Diencephalon (tissue), 1 donor: ENCODE data around the gene FHIP1B. TPM values are rescaled to one million over a fixed set of nuclear protein-coding genes. Genes with fewer than 3 reads are reported as not detected.

Experiments used
- total RNA-seq: library from RNA; depleted of rRNA; stranded (reverse); fragments of >200 nt; gene quantifications from one replicate; pipeline ENCODE4 v1.2.3, GENCODE V29; 2014

FHIP1B gene
- total RNA-seq: 16.1 TPM

GRCh38 chr11:6234387-6235107, at the start of gene FHIP1B:
TSS of gene FHIP1B (minus strand) at chr11:6234636. CDS start at chr11:6224516, 10,120 bp downstream.

DNA sequence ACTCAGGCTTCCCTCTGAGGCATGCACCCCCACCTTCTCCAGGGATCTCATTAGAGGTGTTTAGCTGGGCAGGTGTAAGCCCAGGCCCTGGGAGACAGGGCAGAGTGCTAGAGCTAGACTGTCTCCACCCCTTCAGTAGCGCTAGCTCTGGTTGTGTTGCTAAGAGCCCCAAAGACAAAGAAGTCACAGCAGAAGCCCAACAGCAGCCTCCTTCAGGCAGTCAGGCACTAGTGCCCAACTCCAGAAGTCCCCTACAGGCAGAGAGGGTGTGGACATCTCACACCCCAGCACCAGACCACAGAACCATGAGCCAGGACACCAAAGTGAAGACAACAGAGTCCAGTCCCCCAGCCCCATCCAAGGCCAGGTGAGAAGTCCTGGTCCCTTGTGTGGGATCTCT, 4.5 kb upstream of the FHIP1B start, which contains the start of gene CNGA4:
Gene CNGA4 (plus strand): TSS at position 188 of the 400 bp plus-strand sequence. CDS start 118 bp downstream, at position 306.

GRCh38 chr11:6205366-6205765, 29.1 kb downstream of the FHIP1B start, which contains the start of gene C11orf42:
TSS of gene C11orf42 (plus strand) at chr11:6205557. CDS start at chr11:6205616, 59 bp downstream.

DNA sequence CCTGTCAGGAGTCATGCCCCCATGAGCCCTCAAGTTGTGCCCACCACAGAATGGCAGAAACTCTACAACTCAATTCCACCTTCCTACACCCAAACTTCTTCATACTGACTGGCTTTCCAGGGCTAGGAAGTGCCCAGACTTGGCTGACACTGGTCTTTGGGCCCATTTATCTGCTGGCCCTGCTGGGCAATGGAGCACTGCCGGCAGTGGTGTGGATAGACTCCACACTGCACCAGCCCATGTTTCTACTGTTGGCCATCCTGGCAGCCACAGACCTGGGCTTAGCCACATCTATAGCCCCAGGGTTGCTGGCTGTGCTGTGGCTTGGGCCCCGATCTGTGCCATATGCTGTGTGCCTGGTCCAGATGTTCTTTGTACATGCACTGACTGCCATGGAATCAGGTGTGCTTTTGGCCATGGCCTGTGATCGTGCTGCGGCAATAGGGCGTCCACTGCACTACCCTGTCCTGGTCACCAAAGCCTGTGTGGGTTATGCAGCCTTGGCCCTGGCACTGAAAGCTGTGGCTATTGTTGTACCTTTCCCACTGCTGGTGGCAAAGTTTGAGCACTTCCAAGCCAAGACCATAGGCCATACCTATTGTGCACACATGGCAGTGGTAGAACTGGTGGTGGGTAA, 35.1 kb downstream of the FHIP1B start, which contains the start of gene OR52W1:
Gene OR52W1 (plus strand): TSS at position 51 of the 637 bp plus-strand sequence. CDS start 0 bp downstream, at position 51.

DNA sequence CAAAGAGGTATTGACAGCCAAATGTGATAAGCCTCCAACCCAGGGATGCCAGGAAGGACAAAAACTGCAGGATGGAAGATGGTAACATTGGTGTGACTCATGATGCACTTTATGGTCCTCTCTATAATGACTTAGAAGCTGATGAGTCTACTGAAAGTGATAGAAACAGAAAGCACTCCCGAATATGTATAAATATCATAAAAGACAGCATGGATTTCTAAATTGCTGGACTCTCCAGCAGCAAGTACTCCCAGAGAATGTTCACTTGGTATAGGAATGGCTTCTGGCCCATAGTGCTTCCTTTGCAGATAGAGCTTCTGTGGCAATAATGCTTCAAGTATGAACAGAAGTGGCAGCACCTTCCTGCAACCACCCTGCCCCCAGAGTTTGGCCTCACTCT, 64.2 kb downstream of the FHIP1B start, which contains the start of gene OR52B2:
Gene OR52B2 (minus strand): TSS at position 101 of the 400 bp plus-strand sequence. CDS start 0 bp downstream, at position 101.

Other genes with a start within 250 kb of the FHIP1B start
- gene OR52L1, start 247.7 kb downstream of the FHIP1B start, total RNA-seq: not detected
- not detected for gene OR56A4, start 227.7 kb downstream of the FHIP1B start, total RNA-seq
- gene OR56A1, start 203.9 kb downstream of the FHIP1B start, total RNA-seq: 0.23 TPM
- gene OR56B4, start 127.0 kb downstream of the FHIP1B start, total RNA-seq: not detected
- not detected for gene OR52B2, start 64.3 kb downstream of the FHIP1B start, total RNA-seq
- not detected for gene OR52W1, start 35.4 kb downstream of the FHIP1B start, total RNA-seq
- not detected for gene C11orf42, start 29.1 kb downstream of the FHIP1B start, total RNA-seq
- 0.23 TPM for gene CNGA4, start 4.5 kb upstream of the FHIP1B start, total RNA-seq
- 2.5 TPM for gene CCKBR, start 25.2 kb upstream of the FHIP1B start, total RNA-seq
- gene CAVIN3, start 85.9 kb upstream of the FHIP1B start, total RNA-seq: 2.5 TPM
- gene SMPD1, start 155.8 kb upstream of the FHIP1B start, total RNA-seq: 15.0 TPM
- gene APBB1, start 184.5 kb upstream of the FHIP1B start, total RNA-seq: 266 TPM
- gene HPX, start 206.4 kb upstream of the FHIP1B start, total RNA-seq: 2.1 TPM
- 48.4 TPM for gene TRIM3, start 239.3 kb upstream of the FHIP1B start, total RNA-seq
- 37.6 TPM for gene ARFIP2, start 246.7 kb upstream of the FHIP1B start, total RNA-seq
- gene TIMM10B, start 246.9 kb upstream of the FHIP1B start, total RNA-seq: 27.2 TPM